OCI-LY1 (cell line): Measurements from ENCODE around the gene ZSWIM5.

Experiments used
- H2AFZ ChIP-seq: fragments of 200-600 bp; sonication (generic), shearing (Covaris generic); 2 replicates; pipeline ENCODE4 v1.6.0; 2014; ENCODE audit warnings: antibody characterized with exemption, mild to moderate bottlenecking, low read length
- H3F3A ChIP-seq: fragments of 200-600 bp; sonication (generic), shearing (Covaris generic); 2 replicates; pipeline ENCODE4 v1.6.0; 2014; ENCODE audit warnings: mild to moderate bottlenecking, antibody characterized with exemption, low read length, moderate library complexity; ENCODE audit not compliant: insufficient read depth
- H3K27ac ChIP-seq: fragments of 200-600 bp; sonication (generic); 2 replicates; pipeline ENCODE4 v1.5.1; 2014; ENCODE audit warnings: low read length, mixed run types, mild to moderate bottlenecking, low read depth; ENCODE audit not compliant: poor library complexity, severe bottlenecking
- H3K27me3 ChIP-seq: fragments of 200-600 bp; sonication (generic); 2 replicates; pipeline ENCODE4 v1.6.0; 2014; ENCODE audit warnings: antibody characterized with exemption, mild to moderate bottlenecking, low read length, moderate library complexity; ENCODE audit not compliant: insufficient read depth
- H3K36me3 ChIP-seq: fragments of 200-600 bp; sonication (generic); 2 replicates; pipeline ENCODE4 v1.6.1; 2014; ENCODE audit warnings: mild to moderate bottlenecking, antibody characterized with exemption, low read length, moderate library complexity, mixed read lengths; ENCODE audit not compliant: insufficient read depth
- H3K4me1 ChIP-seq: fragments of 200-600 bp; sonication (generic); 2 replicates; pipeline ENCODE4 v1.5.1; 2014; ENCODE audit warnings: mild to moderate bottlenecking, low read length, moderate library complexity; ENCODE audit not compliant: insufficient read depth, severe bottlenecking
- H3K4me2 ChIP-seq: fragments of 200-600 bp; sonication (generic), shearing (Covaris generic); 2 replicates; pipeline ENCODE4 v1.6.1; 2014; ENCODE audit warnings: low read length
- H3K4me3 ChIP-seq: fragments of 200-600 bp; sonication (generic); 2 replicates; pipeline ENCODE4 v1.5.1; 2014; ENCODE audit warnings: low read length, low read depth, mild to moderate bottlenecking, mixed read lengths; ENCODE audit not compliant: poor library complexity, severe bottlenecking
- H3K79me2 ChIP-seq: fragments of 200-600 bp; shearing (Covaris generic); 2 replicates; pipeline ENCODE4 v1.6.1; 2016; ENCODE audit warnings: mixed run types, low read length, mixed read lengths; ENCODE audit not compliant: insufficient read depth
- H3K9ac ChIP-seq: fragments of 200-600 bp; sonication (generic), shearing (Covaris generic); 2 replicates; pipeline ENCODE4 v1.6.1; 2014; ENCODE audit warnings: mild to moderate bottlenecking, low read length, mixed read lengths
- H3K9me2 ChIP-seq: fragments of 200-600 bp; sonication (generic), shearing (Covaris generic); 2 replicates; pipeline ENCODE4 v1.6.1; 2014; ENCODE audit warnings: low read depth, mild to moderate bottlenecking, low read length, mixed read lengths
- H3K9me3 ChIP-seq: fragments of 200-600 bp; shearing (Covaris generic); 2 replicates; pipeline ENCODE4 v1.6.1; 2014; ENCODE audit warnings: low read length, mixed read lengths
- H4K20me1 ChIP-seq: fragments of 200-600 bp; sonication (generic), shearing (Covaris generic); 2 replicates; pipeline ENCODE4 v1.6.0; 2016; ENCODE audit warnings: mild to moderate bottlenecking, low read length; ENCODE audit not compliant: insufficient read depth
- EZH2 ChIP-seq: fragments of 200-600 bp; sonication (generic), shearing (Covaris generic); IDR thresholded peaks from 2 replicates; pipeline ENCODE4 v1.8.0; 2017; ENCODE audit warnings: borderline replicate concordance, mixed run types, mild to moderate bottlenecking, antibody characterized with exemption, low read length, moderate library complexity, mixed read lengths
- TF ChIP-seq, protein P1 (sequence below): fragments of 200-600 bp; sonication (generic), shearing (Covaris generic); IDR thresholded peaks from 2 replicates; pipeline ENCODE4 v1.5.1; 2017; ENCODE audit warnings: mild to moderate bottlenecking, antibody characterized with exemption, low read length, moderate library complexity, mixed read lengths

ZSWIM5 gene

DNA sequence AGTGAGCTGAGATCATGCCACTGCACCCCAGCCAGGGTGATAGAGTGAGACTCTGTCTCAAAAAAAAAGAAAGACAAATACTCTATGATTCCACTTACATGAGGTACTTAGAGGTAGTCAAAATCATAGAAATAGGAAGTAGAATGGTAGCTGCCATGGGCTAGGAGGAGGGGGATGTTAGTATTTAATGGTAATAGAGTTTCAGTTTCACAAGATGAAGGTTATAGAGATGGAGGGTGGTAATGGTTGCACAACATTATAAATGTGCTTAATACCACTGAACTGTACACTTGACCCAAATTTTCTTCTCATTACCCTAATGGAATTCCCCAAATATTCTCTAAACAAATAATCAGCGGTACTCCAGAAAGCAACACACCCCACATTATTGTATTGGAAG is 232.8 kb downstream of the ZSWIM5 start:
- Histone ChIP-seq H3K9me2 (no peaks in the 10 kb centered on the region), H3K4me2 (no peak overlapping the region), H3K4me1 (no peaks in the 10 kb centered on the region), H3K79me2 (no peaks in the 10 kb centered on the region), H3K9ac (no peak overlapping the region), H3K36me3 (peaks cover 69% of the 10 kb centered on the region), H3K4me3 (no peak overlapping the region), H2AFZ (no peak overlapping the region), H3F3A (no peaks in the 10 kb centered on the region), H3K27ac (no peak overlapping the region), H3K27me3 (no peaks in the 10 kb centered on the region), H3K9me3 (no peaks in the 10 kb centered on the region), H4K20me1 (no peaks in the 10 kb centered on the region)
- TF ChIP-seq EZH2 = no peak
- TF ChIP-seq, protein P1, sequence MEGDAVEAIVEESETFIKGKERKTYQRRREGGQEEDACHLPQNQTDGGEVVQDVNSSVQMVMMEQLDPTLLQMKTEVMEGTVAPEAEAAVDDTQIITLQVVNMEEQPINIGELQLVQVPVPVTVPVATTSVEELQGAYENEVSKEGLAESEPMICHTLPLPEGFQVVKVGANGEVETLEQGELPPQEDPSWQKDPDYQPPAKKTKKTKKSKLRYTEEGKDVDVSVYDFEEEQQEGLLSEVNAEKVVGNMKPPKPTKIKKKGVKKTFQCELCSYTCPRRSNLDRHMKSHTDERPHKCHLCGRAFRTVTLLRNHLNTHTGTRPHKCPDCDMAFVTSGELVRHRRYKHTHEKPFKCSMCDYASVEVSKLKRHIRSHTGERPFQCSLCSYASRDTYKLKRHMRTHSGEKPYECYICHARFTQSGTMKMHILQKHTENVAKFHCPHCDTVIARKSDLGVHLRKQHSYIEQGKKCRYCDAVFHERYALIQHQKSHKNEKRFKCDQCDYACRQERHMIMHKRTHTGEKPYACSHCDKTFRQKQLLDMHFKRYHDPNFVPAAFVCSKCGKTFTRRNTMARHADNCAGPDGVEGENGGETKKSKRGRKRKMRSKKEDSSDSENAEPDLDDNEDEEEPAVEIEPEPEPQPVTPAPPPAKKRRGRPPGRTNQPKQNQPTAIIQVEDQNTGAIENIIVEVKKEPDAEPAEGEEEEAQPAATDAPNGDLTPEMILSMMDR = no peak

DNA sequence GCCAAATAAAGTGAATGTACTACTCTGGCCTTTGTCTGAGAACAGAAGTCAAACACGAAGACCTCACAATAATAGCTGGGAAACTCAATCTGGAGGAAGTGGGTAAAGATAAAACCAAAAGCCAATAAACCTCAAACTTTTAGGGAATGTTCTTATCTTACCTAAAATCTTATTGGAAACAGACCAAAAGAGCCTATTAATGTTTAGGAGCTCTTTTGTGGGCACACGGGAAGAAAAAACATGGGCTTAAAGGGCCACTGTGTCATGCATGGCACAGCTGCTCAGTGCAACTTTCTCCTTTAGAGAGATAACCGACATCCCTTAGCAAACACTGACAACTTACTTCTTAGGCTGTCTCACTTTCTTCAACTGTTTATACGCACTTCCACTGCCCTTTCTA is 236.1 kb downstream of the ZSWIM5 start:
- no peak overlapping the region for H3K4me2 ChIP-seq
- no peak overlapping the region for H3K4me3 ChIP-seq
- H3K27ac ChIP-seq = no peak overlapping the region
- H3K4me1 ChIP-seq = no peaks in the 10 kb centered on the region
- no peaks in the 10 kb centered on the region for H3F3A ChIP-seq
- no peaks in the 10 kb centered on the region for H3K9me3 ChIP-seq
- H3K27me3 ChIP-seq = no peaks in the 10 kb centered on the region
- H3K36me3 ChIP-seq = peaks cover 37% of the 10 kb centered on the region
- no peak overlapping the region for H3K9ac ChIP-seq
- H2AFZ ChIP-seq = no peak overlapping the region
- no peaks in the 10 kb centered on the region for H3K79me2 ChIP-seq
- H4K20me1 ChIP-seq = no peaks in the 10 kb centered on the region
- no peaks in the 10 kb centered on the region for H3K9me2 ChIP-seq
- TF ChIP-seq, protein P1 = no peak
- no peak for TF ChIP-seq EZH2
